HEK293 (cell line): ENCODE results near the gene A1CF.

Experiments used
- HOXA7 ChIP-seq: sonication (generic); formaldehyde crosslinking; IDR thresholded peaks from 2 replicates; pipeline ENCODE4 v1.8.1; 2022; ENCODE audit warnings: missing genetic modification reagents, borderline replicate concordance
- SP2 ChIP-seq: fragments of 450-650 bp; formaldehyde crosslinking; IDR thresholded peaks from 2 replicates; pipeline ENCODE4 v1.5.1; 2016; ENCODE audit warnings: missing biosample characterization, missing genetic modification characterization
- ZNF138 ChIP-seq: fragments of 450-650 bp; formaldehyde crosslinking; IDR thresholded peaks from 2 replicates; pipeline ENCODE4 v1.5.1; 2016; ENCODE audit warnings: missing biosample characterization, missing genetic modification characterization, borderline replicate concordance
- ZNF292 ChIP-seq: fragments of 450-650 bp; formaldehyde crosslinking; IDR thresholded peaks from 2 replicates; pipeline ENCODE4 v1.5.1; 2016; ENCODE audit warnings: low read depth, missing biosample characterization, missing genetic modification characterization, borderline replicate concordance
- ZNF660 ChIP-seq: fragments of 450-650 bp; IDR thresholded peaks from 2 replicates; pipeline ENCODE4 v1.5.1; 2018; ENCODE audit warnings: missing biosample characterization, mild to moderate bottlenecking, missing genetic modification characterization
- TF ChIP-seq, protein P1 (sequence below): fragments of 450-650 bp; formaldehyde crosslinking; IDR thresholded peaks from 2 replicates; pipeline ENCODE4 v1.5.1; 2016; ENCODE audit warnings: missing biosample characterization, missing genetic modification characterization

DNA sequence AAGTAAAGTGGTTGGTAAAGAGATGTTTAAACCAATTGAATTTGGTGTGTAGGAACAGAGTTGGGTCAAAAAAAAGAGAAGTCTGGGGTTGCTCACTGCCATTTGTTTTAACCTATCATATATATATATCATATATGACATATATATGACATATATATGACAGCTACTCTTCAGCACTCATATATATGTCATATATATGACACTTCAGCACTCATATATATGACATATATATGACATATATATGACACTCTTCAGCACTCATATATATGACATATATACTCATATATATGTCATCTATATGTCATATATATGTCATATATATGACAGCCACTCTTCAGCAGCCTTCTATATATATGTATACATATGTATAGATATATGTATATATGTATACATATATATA lies 8.9 kb upstream of the A1CF start:
- no peak for TF ChIP-seq ZNF292
- no peak for TF ChIP-seq SP2 (tag by site-specific recombination)
- TF ChIP-seq, protein P1, sequence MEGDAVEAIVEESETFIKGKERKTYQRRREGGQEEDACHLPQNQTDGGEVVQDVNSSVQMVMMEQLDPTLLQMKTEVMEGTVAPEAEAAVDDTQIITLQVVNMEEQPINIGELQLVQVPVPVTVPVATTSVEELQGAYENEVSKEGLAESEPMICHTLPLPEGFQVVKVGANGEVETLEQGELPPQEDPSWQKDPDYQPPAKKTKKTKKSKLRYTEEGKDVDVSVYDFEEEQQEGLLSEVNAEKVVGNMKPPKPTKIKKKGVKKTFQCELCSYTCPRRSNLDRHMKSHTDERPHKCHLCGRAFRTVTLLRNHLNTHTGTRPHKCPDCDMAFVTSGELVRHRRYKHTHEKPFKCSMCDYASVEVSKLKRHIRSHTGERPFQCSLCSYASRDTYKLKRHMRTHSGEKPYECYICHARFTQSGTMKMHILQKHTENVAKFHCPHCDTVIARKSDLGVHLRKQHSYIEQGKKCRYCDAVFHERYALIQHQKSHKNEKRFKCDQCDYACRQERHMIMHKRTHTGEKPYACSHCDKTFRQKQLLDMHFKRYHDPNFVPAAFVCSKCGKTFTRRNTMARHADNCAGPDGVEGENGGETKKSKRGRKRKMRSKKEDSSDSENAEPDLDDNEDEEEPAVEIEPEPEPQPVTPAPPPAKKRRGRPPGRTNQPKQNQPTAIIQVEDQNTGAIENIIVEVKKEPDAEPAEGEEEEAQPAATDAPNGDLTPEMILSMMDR (tag by site-specific recombination), result no peak
- no peak for TF ChIP-seq ZNF660 (tag by site-specific recombination)
- TF ChIP-seq HOXA7, result no peak
- no peak for TF ChIP-seq ZNF138 (tag by site-specific recombination)
